IMR-90 (cell line): ENCODE measurements around the gene LAMA3. TPM values are rescaled to one million over a fixed set of nuclear protein-coding genes. Genes with fewer than 3 reads are reported as not detected.

ENCODE experiments used
- ATAC-seq: fragments of 200-7000 bp; cut with Tn5 transposase; 2 replicates; pipeline ENCODE4 v1.9.1; 2020; ENCODE audit warnings: low read depth, mild to moderate bottlenecking, moderate library complexity
- BruUV-seq: library from RNA; stranded (reverse); fragments of 400-500 nt; replicated peaks from 2 replicates; lab custom pipeline; 2021; lab: Mats Ljungman, UMichigan
- CTCF ChIA-PET: fragments of 300-600 bp; formaldehyde crosslinking; extraction: SDS; loops from one replicate; lab custom pipeline; 2021; ENCODE audit warnings: antibody characterized with exemption; lab: Yijun Ruan, JAX
- POLR2A ChIA-PET: fragments of 300-600 bp; sonication (Branson Sonifier 250); formaldehyde crosslinking; loops from one replicate; lab custom pipeline; 2022; ENCODE audit warnings: antibody characterized with exemption; ENCODE audit not compliant: unreplicated experiment; lab: Charles Lee
- DNase-seq: peaks from one replicate; pipeline ENCODE4 v3.0.0; 2013
- H2AFZ ChIP-seq: replicated peaks from 2 replicates; pipeline ENCODE3; 2013; ENCODE audit warnings: low read length, mild to moderate bottlenecking; ENCODE audit not compliant: poor library complexity
- H2AK5ac ChIP-seq: 2 replicates; pipeline ENCODE4 v1.6.1; 2013; ENCODE audit warnings: low read depth, low read length, inconsistent platforms
- H2AK9ac ChIP-seq: replicated peaks from 2 replicates; pipeline ENCODE3; 2013; ENCODE audit warnings: mild to moderate bottlenecking, low read depth, low read length, moderate library complexity; ENCODE audit not compliant: poor library complexity
- H2BK120ac ChIP-seq: 2 replicates; pipeline ENCODE4 v1.6.1; 2013; ENCODE audit warnings: low read depth, low read length, inconsistent platforms
- H2BK15ac ChIP-seq: 3 replicates; pipeline ENCODE4 v1.6.1; 2013; ENCODE audit warnings: low read depth, low read length, inconsistent platforms
- H2BK20ac ChIP-seq: 2 replicates; pipeline ENCODE4 v1.6.1; 2013; ENCODE audit warnings: low read depth, mild to moderate bottlenecking, inconsistent platforms, low read length, moderate library complexity
- H2BK5ac ChIP-seq: 2 replicates; pipeline ENCODE4 v1.6.1; 2013; ENCODE audit warnings: mild to moderate bottlenecking, low read depth, low read length, inconsistent platforms; ENCODE audit not compliant: poor library complexity, severe bottlenecking
- H3K14ac ChIP-seq: replicated peaks from 2 replicates; pipeline ENCODE4 v1.6.1; 2013; ENCODE audit warnings: low read depth, low read length, inconsistent platforms
- H3K18ac ChIP-seq: 2 replicates; pipeline ENCODE4 v1.6.1; 2013; ENCODE audit warnings: low read depth, low read length, control low read depth
- H3K23ac ChIP-seq: 2 replicates; pipeline ENCODE4 v1.6.1; 2013; ENCODE audit warnings: low read depth, low read length, inconsistent platforms
- H3K27ac ChIP-seq: 2 replicates; pipeline ENCODE4 v1.5.1; 2013; ENCODE audit warnings: mild to moderate bottlenecking, control low read depth, low read length; ENCODE audit not compliant: insufficient read depth
- H3K27me3 ChIP-seq: 2 replicates; pipeline ENCODE4 v1.6.1; 2013; ENCODE audit warnings: low read length; ENCODE audit not compliant: control insufficient read depth, insufficient read depth
- H3K36me3 ChIP-seq: 2 replicates; pipeline ENCODE4 v1.6.1; 2013; ENCODE audit warnings: low read length, mixed read lengths; ENCODE audit not compliant: control insufficient read depth, insufficient read depth
- H3K4ac ChIP-seq: 2 replicates; pipeline ENCODE4 v1.6.1; 2013; ENCODE audit warnings: low read depth, low read length, inconsistent platforms
- H3K4me1 ChIP-seq: 2 replicates; pipeline ENCODE4 v1.6.1; 2013; ENCODE audit warnings: low read length, mixed read lengths; ENCODE audit not compliant: control insufficient read depth, insufficient read depth
- H3K4me2 ChIP-seq: 2 replicates; pipeline ENCODE4 v1.6.1; 2013; ENCODE audit warnings: low read depth, mild to moderate bottlenecking, control low read depth, low read length, moderate library complexity
- H3K4me3 ChIP-seq: 2 replicates; pipeline ENCODE4 v1.5.1; 2013; ENCODE audit warnings: low read depth, mild to moderate bottlenecking, control low read depth, low read length, moderate library complexity; ENCODE audit not compliant: insufficient read depth
- H3K56ac ChIP-seq: 2 replicates; pipeline ENCODE4 v1.6.1; 2013; ENCODE audit warnings: low read length, inconsistent platforms; ENCODE audit not compliant: insufficient read depth; ENCODE audit errors: extremely low read depth
- H3K79me1 ChIP-seq, 2 experiments: 2 replicates each; pipeline ENCODE4 v1.6.1; 2013; ENCODE audit warnings: low read length in 2 of 2, inconsistent platforms in 1 of 2, low read depth in 1 of 2
- H3K9ac ChIP-seq: 2 replicates; pipeline ENCODE4 v1.6.1; 2013; ENCODE audit warnings: low read depth, low read length, control low read depth
- H3K9me1 ChIP-seq: 2 replicates; pipeline ENCODE4 v1.6.1; 2013; ENCODE audit warnings: low read length, inconsistent platforms; ENCODE audit not compliant: insufficient read depth
- H3K9me3 ChIP-seq: 2 replicates; pipeline ENCODE4 v1.6.1; 2013; ENCODE audit warnings: low read length; ENCODE audit not compliant: control insufficient read depth, insufficient read depth
- H4K20me1 ChIP-seq: 2 replicates; pipeline ENCODE4 v1.6.1; 2013; ENCODE audit warnings: low read length, inconsistent platforms; ENCODE audit not compliant: insufficient read depth
- H4K5ac ChIP-seq: 2 replicates; pipeline ENCODE4 v1.6.1; 2013; ENCODE audit warnings: mild to moderate bottlenecking, low read depth, low read length, control low read depth
- H4K8ac ChIP-seq, 2 experiments: 2 replicates each; pipeline ENCODE4 v1.6.1; 2013; ENCODE audit warnings: low read depth in 2 of 2, low read length in 2 of 2, control low read depth in 1 of 2, inconsistent platforms in 1 of 2
- H4K91ac ChIP-seq: 2 replicates; pipeline ENCODE4 v1.6.1; 2013; ENCODE audit warnings: low read depth, low read length, inconsistent platforms; ENCODE audit not compliant: insufficient read depth
- BHLHE40 ChIP-seq: fragments of 150-350 bp; IDR thresholded peaks from 2 replicates; pipeline ENCODE4 v1.6.1; 2016; ENCODE audit warnings: mild to moderate bottlenecking, low read depth, low read length
- CHD1 ChIP-seq: IDR thresholded peaks from 2 replicates; pipeline ENCODE4 v1.6.1; 2012; ENCODE audit warnings: low read depth, low read length, improper control_type of control experiment
- NFE2L2 ChIP-seq: fragments of 150-350 bp; IDR thresholded peaks from 2 replicates; pipeline ENCODE4 v1.6.1; 2016; ENCODE audit warnings: low read depth, mild to moderate bottlenecking, low read length
- POLR2A ChIP-seq: IDR thresholded peaks from 2 replicates; pipeline ENCODE4 v1.6.1; 2012; ENCODE audit warnings: mild to moderate bottlenecking, low read depth, low read length
- RCOR1 ChIP-seq: IDR thresholded peaks from 2 replicates; pipeline ENCODE4 v1.6.1; 2012; ENCODE audit warnings: mild to moderate bottlenecking, low read length, improper control_type of control experiment; ENCODE audit not compliant: insufficient replicate concordance
- RFX5 ChIP-seq: IDR thresholded peaks from 2 replicates; pipeline ENCODE4 v1.8.0; 2012; ENCODE audit warnings: low read depth, mild to moderate bottlenecking, low read length, moderate library complexity
- USF2 ChIP-seq: fragments of 150-350 bp; IDR thresholded peaks from 2 replicates; pipeline ENCODE4 v1.6.1; 2017; ENCODE audit warnings: mild to moderate bottlenecking, antibody characterized with exemption, low read length, low read depth
- WGBS, 2 experiments: methylation state at CpG; one replicate each; pipeline versions ENCODE4 v1.1.5 to v1.1.7; 2013; ENCODE audit warnings: missing lambda C conversion rate in 2 of 2; ENCODE audit not compliant: insufficient read length in 1 of 2; ENCODE audit errors: extremely low coverage in 2 of 2; 5-methylcytosine and 5-hydroxymethylcytosine counted together
- dilution Hi-C: fragments of 300-500 bp; cut with HindIII; formaldehyde crosslinking; loops from one replicate; pipeline ENCODE4 v1.14.3; 2018; ENCODE audit warnings: low sequenced_read_pairs; ENCODE audit not compliant: unreplicated experiment
- in situ Hi-C: fragments of 300-500 bp; cut with MboI; formaldehyde crosslinking; loops from 3 replicates; pipeline ENCODE4 v1.14.3; 2019; ENCODE audit warnings: low sequenced_read_pairs, inconsistent platforms, mixed read lengths
- intact Hi-C: fragments of 100-400 bp; cut with micrococcal nuclease; formaldehyde crosslinking; loops from 2 replicates; pipeline ENCODE4 v1.10.0; 2022
- polyA plus RNA-seq, 3 experiments: library from polyadenylated mRNA; depleted of rRNA; stranded (reverse); fragments of >200 nt; gene quantifications; 2 replicates each; pipeline ENCODE4 v1.2.3, GENCODE V29; 2012; ENCODE audit warnings: low replicate concordance in 1 of 3
- total RNA-seq: library from RNA; depleted of rRNA; stranded (reverse); fragments of >200 nt; gene quantifications from 2 replicates; pipeline ENCODE4 v1.2.3, GENCODE V29; 2012

The LAMA3 gene
- total and polyA plus RNA-seq, 2 of the 4 experiments (the other 2 are of a cell fraction), result 0.18 to 0.19 TPM

GRCh38 chr18:23981369-23981980 is 292.2 kb downstream of the LAMA3 start:
- Histone ChIP-seq H3K4ac (peak overlapping the region; percentile 96), H3K4me2 (peak overlapping the region; percentile 86; the same call in 1 of the 2 replicates), H3K9me3 (peaks cover 3% of the 10 kb centered on the region; the same call in 1 of the 2 replicates), H3K23ac (peak overlapping the region; percentile 83), H4K20me1 (no peaks in the 10 kb centered on the region), H3K36me3 (no peaks in the 10 kb centered on the region), H3K79me1 (no peaks in the 10 kb centered on the region), H4K5ac (peak overlapping the region; percentile 51; the same call in 1 of the 2 replicates), H2BK15ac (peak overlapping the region; percentile 98; the same call in 1 of the 3 replicates), H2AK5ac (peak overlapping the region; percentile 94), H2AK9ac (peak overlapping the region; percentile 20), H3K14ac (peak overlapping the region; percentile 97), H2BK20ac (peak overlapping the region; percentile 89), H3K4me1 (peaks cover 15% of the 10 kb centered on the region), H2AFZ (peak overlapping the region; percentile 93), H3K56ac (peak overlapping the region; percentile 74; the same call in 1 of the 2 replicates), H2BK120ac (peak overlapping the region; percentile 97), H3K18ac (peak overlapping the region; percentile 98), H3K9me1 (peaks cover 7% of the 10 kb centered on the region), H3K27me3 (no peaks in the 10 kb centered on the region), H2BK5ac (peak overlapping the region; percentile 83), H4K8ac (peak overlapping the region; percentile 87 to 95; a peak in 3 of 4 replicates), H3K9ac (peak overlapping the region; percentile 83), H4K91ac (peak overlapping the region; percentile 94), H3K4me3 (no peak overlapping the region), H3K27ac (peak overlapping the region; percentile 94)
- ChIA-PET CTCF (interaction anchor here (0.9 to 1.3 kb wide), 2 partner anchors 22 to 26 kb away, joined by 3 to 4 read pairs; no protein-coding TSS in a partner anchor), POLR2A (no interaction called here)
- DNase-seq (no peak), ATAC-seq (0 out of 2 replicates have a peak, but pooled peaks have one; percentile 3)
- no TSS peak for BruUV-seq
- in situ Hi-C loops (no loop called here), intact Hi-C loops (no loop called here), dilution Hi-C loops (no loop called here)
- TF ChIP-seq USF2, result no peak
- TF ChIP-seq CHD1, result no peak
- no peak for TF ChIP-seq BHLHE40
- no peak for TF ChIP-seq NFE2L2
- no peak for TF ChIP-seq RFX5
- no peak for TF ChIP-seq RCOR1
- TF ChIP-seq POLR2A, result no peak
- 33% methylated on average over 1 of the region's 8 CpGs; no CpG with 5 or more reads in 1 of the 2 experiments for WGBS, 2 experiments
